ENCODE results near the gene GUCY1B1.

- TF ChIP-seq CTCF (IDR thresholded peaks at IDR 0.05; ENCODE audit: borderline replicate concordance, extremely low read depth, low read length, poor library complexity, severe bottlenecking) (no peak), EZH2 (IDR thresholded peaks at IDR 0.05; ENCODE audit: borderline replicate concordance, low read depth, low read length, severe bottlenecking) (no peak)
These were observed 83.3 kb downstream of the GUCY1B1 start for GRCh38 chr4:155842080-155842479.
